GM13977 (cell line): ENCODE measurements around the gene CDK17.
A peak's percentile ranks its signal among the peaks of the same experiment; 100 is the strongest.
"Not testable (repeated sequence)": the region's sequence is repeated elsewhere in the genome, so short reads cannot be mapped to it uniquely, and the experiment has no call there.

Source experiments
- DNase-seq: peaks from one replicate; pipeline ENCODE4 v3.0.0; 2012; ENCODE audit warnings: low spot score
- CTCF ChIP-seq: IDR thresholded peaks from 2 replicates; pipeline ENCODE4 v1.5.1; 2012; ENCODE audit warnings: mild to moderate bottlenecking, control low read depth; ENCODE audit not compliant: insufficient read depth; ENCODE audit errors: extremely low read depth, missing control alignments
- in situ Hi-C: fragments of 300-500 bp; cut with MboI; formaldehyde crosslinking; loops from one replicate; pipeline ENCODE4 v1.12.0; 2022; ENCODE audit warnings: low sequenced_read_pairs, low pct_unique_long_range_greater_than_20kb, mixed read lengths, inconsistent platforms; ENCODE audit not compliant: unreplicated experiment

Gene CDK17

GRCh38 chr12:96350982-96351381, 49.3 kb downstream of the CDK17 start:
- in situ Hi-C loops: no loop called here
- TF ChIP-seq CTCF: no peak
- no peak for DNase-seq

- TF ChIP-seq CTCF: no peak
- no peak for DNase-seq
- in situ Hi-C loops: no loop called here
Observed at GRCh38 chr12:96347130-96347699, 53.0 kb downstream of the CDK17 start.

GRCh38 chr12:96346716-96347115, 53.5 kb downstream of the CDK17 start:
- in situ Hi-C loops, DNase-seq: not testable (repeated sequence)

- in situ Hi-C loops: no loop called here
- TF ChIP-seq CTCF: no peak
- DNase-seq: no peak
Observed at GRCh38 chr12:96344124-96344695, 56.0 kb downstream of the CDK17 start.

- DNase-seq: peak; percentile 31
- in situ Hi-C loops: no loop called here
Observed at GRCh38 chr12:96343347-96343954, 56.8 kb downstream of the CDK17 start.

GRCh38 chr12:96339666-96340065, 60.6 kb downstream of the CDK17 start:
- DNase-seq, in situ Hi-C loops: not testable (repeated sequence)

More at GRCh38 chr12:96343347-96343954, 56.8 kb downstream of the CDK17 start:
- TF ChIP-seq CTCF: no peak

GRCh38 chr12:96338852-96339471, 61.3 kb downstream of the CDK17 start:
- no peak for TF ChIP-seq CTCF
- in situ Hi-C loops: no loop called here
- DNase-seq: no peak
